ENCODE data around the gene PTPN2. TPM values are rescaled to one million over a fixed set of nuclear protein-coding genes. Genes with fewer than 3 reads are reported as not detected.

The PTPN2 gene
- total and polyA plus RNA-seq, 2 experiments from 2014 or later: 49.9 to 65.5 TPM

DNA sequence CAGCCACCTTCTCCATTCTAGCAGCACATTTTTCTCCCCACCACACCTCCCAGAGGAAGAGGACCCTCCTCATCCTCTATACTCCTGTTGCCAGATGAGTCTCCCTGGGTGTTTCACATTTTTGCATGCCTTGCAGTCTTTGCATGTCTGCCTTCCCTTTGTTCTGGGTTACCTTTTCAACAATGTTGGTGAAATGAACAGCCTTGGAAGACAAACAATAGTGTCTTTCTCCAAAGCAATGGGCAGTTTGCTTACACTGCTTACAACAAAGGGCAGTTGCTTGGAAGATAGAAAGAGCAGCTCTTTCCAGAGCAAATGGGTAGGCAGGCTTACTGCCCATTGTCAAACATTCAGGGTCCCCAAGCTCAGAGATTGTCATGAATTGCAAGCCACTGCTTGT is 49.3 kb upstream of the PTPN2 start:
- Histone ChIP-seq H3K9me2 (ENCODE audit: insufficient read depth) (no peaks in the 10 kb centered on the region; the same call in 1 of the 2 replicates), H3K27me3 (ENCODE audit: insufficient read depth) (no peaks in the 10 kb centered on the region), H3K27ac (ENCODE audit: low read depth) (no peak overlapping the region), H3K4me2 (no peak overlapping the region), H3K4me3 (no peak overlapping the region), H3F3A (replicated peaks; ENCODE audit: low read depth) (no peaks in the 10 kb centered on the region), H3K79me2 (replicated peaks; ENCODE audit: insufficient read depth) (no peaks in the 10 kb centered on the region), H3K4me1 (ENCODE audit: insufficient read depth) (no peaks in the 10 kb centered on the region), H2AFZ (peak overlapping the region; percentile 87), H3K36me3 (ENCODE audit: insufficient read depth) (no peaks in the 10 kb centered on the region), H4K20me1 (replicated peaks; ENCODE audit: insufficient read depth) (no peaks in the 10 kb centered on the region)
- Mint-ChIP-seq H3K27me3 (ENCODE audit: insufficient read depth, low read depth, poor library complexity) (no peaks in the 10 kb centered on the region), H3K4me3 (no peak overlapping the region), H3K36me3 (ENCODE audit: low read depth) (no peaks in the 10 kb centered on the region), H3K4me1 (peaks cover 3% of the 10 kb centered on the region; the same call in 2 of the 3 replicates), H3K9me3 (no peaks in the 10 kb centered on the region), H3K27ac (no peak overlapping the region)
- DNase-seq (ENCODE audit: low spot score) (no peak), ATAC-seq (no peak)
- no peak for TF ChIP-seq ETS1 (IDR thresholded peaks at IDR 0.05)
- TF ChIP-seq JUNB (IDR thresholded peaks at IDR 0.05; ENCODE audit: unreplicated experiment): no peak
- TF ChIP-seq, protein P1, sequence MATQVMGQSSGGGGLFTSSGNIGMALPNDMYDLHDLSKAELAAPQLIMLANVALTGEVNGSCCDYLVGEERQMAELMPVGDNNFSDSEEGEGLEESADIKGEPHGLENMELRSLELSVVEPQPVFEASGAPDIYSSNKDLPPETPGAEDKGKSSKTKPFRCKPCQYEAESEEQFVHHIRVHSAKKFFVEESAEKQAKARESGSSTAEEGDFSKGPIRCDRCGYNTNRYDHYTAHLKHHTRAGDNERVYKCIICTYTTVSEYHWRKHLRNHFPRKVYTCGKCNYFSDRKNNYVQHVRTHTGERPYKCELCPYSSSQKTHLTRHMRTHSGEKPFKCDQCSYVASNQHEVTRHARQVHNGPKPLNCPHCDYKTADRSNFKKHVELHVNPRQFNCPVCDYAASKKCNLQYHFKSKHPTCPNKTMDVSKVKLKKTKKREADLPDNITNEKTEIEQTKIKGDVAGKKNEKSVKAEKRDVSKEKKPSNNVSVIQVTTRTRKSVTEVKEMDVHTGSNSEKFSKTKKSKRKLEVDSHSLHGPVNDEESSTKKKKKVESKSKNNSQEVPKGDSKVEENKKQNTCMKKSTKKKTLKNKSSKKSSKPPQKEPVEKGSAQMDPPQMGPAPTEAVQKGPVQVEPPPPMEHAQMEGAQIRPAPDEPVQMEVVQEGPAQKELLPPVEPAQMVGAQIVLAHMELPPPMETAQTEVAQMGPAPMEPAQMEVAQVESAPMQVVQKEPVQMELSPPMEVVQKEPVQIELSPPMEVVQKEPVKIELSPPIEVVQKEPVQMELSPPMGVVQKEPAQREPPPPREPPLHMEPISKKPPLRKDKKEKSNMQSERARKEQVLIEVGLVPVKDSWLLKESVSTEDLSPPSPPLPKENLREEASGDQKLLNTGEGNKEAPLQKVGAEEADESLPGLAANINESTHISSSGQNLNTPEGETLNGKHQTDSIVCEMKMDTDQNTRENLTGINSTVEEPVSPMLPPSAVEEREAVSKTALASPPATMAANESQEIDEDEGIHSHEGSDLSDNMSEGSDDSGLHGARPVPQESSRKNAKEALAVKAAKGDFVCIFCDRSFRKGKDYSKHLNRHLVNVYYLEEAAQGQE (IDR thresholded peaks at IDR 0.05; ENCODE audit: unreplicated experiment): no peak
- TF ChIP-seq EZH2phosphoT487 (IDR thresholded peaks at IDR 0.05; ENCODE audit: unreplicated experiment): no peak
- TF ChIP-seq CREB1 (CRISPR knock-in tag; IDR thresholded peaks at IDR 0.05; ENCODE audit: low read depth): no peak
- TF ChIP-seq EZH2 (IDR thresholded peaks at IDR 0.05; ENCODE audit: low read depth, unreplicated experiment): no peak
- TF ChIP-seq POLR2AphosphoS5 (IDR thresholded peaks at IDR 0.05; ENCODE audit: low read depth): no peak

- Mint-ChIP-seq H3K4me3 (no peak overlapping the region), H3K27ac (no peak overlapping the region), H3K9me3 (no peaks in the 10 kb centered on the region), H3K36me3 (ENCODE audit: low read depth) (no peaks in the 10 kb centered on the region), H3K4me1 (peaks cover 3% of the 10 kb centered on the region; the same call in 2 of the 3 replicates), H3K27me3 (ENCODE audit: insufficient read depth, low read depth, poor library complexity) (no peaks in the 10 kb centered on the region)
- DNase-seq (ENCODE audit: low spot score) (no peak), ATAC-seq (no peak)
- no peaks in the 10 kb centered on the region for H3K4me1 ChIP-seq (ENCODE audit: insufficient read depth)
- no peak for TF ChIP-seq ZNF114 (CRISPR knock-in tag; IDR thresholded peaks at IDR 0.05)
- TF ChIP-seq CREB1 (CRISPR knock-in tag; IDR thresholded peaks at IDR 0.05; ENCODE audit: low read depth): no peak
- no peak for TF ChIP-seq EZH2 (IDR thresholded peaks at IDR 0.05; ENCODE audit: low read depth, unreplicated experiment)
- TF ChIP-seq ETS1 (IDR thresholded peaks at IDR 0.05): no peak
- TF ChIP-seq, protein P1 (IDR thresholded peaks at IDR 0.05; ENCODE audit: unreplicated experiment): no peak
- no peak for TF ChIP-seq ZNF331 (CRISPR knock-in tag; IDR thresholded peaks at IDR 0.05; ENCODE audit: low read depth)
- no peak for TF ChIP-seq POLR2AphosphoS5 (IDR thresholded peaks at IDR 0.05; ENCODE audit: low read depth)
- no peak for TF ChIP-seq CTCF (conservative IDR thresholded peaks at IDR 0.05; ENCODE audit: low read depth in 2 of 2)
- TF ChIP-seq EZH2phosphoT487 (IDR thresholded peaks at IDR 0.05; ENCODE audit: unreplicated experiment): no peak
- TF ChIP-seq STAT1 (IDR thresholded peaks at IDR 0.05; ENCODE audit: unreplicated experiment): no peak
- H3K9me2 ChIP-seq (ENCODE audit: insufficient read depth): no peaks in the 10 kb centered on the region; the same call in 1 of the 2 replicates
- no peaks in the 10 kb centered on the region for H3K27me3 ChIP-seq (ENCODE audit: insufficient read depth)
- H3K4me2 ChIP-seq: no peak overlapping the region
- no peaks in the 10 kb centered on the region for H4K20me1 ChIP-seq (replicated peaks; ENCODE audit: insufficient read depth)
- H3K27ac ChIP-seq (ENCODE audit: low read depth): no peak overlapping the region
- no peaks in the 10 kb centered on the region for H3F3A ChIP-seq (replicated peaks; ENCODE audit: low read depth)
- no peak overlapping the region for H3K4me3 ChIP-seq
- H3K79me2 ChIP-seq (replicated peaks; ENCODE audit: insufficient read depth): no peaks in the 10 kb centered on the region
- no peaks in the 10 kb centered on the region for H3K36me3 ChIP-seq (ENCODE audit: insufficient read depth)
- H2AFZ ChIP-seq: peak overlapping the region; percentile 32; the same call in 1 of the 2 replicates
Measured at GRCh38 chr18:12930908-12931307, 46.9 kb upstream of the PTPN2 start.

All from GM23338 (cell line).